ENCODE data around the gene ODAD4.

ODAD4 gene

DNA sequence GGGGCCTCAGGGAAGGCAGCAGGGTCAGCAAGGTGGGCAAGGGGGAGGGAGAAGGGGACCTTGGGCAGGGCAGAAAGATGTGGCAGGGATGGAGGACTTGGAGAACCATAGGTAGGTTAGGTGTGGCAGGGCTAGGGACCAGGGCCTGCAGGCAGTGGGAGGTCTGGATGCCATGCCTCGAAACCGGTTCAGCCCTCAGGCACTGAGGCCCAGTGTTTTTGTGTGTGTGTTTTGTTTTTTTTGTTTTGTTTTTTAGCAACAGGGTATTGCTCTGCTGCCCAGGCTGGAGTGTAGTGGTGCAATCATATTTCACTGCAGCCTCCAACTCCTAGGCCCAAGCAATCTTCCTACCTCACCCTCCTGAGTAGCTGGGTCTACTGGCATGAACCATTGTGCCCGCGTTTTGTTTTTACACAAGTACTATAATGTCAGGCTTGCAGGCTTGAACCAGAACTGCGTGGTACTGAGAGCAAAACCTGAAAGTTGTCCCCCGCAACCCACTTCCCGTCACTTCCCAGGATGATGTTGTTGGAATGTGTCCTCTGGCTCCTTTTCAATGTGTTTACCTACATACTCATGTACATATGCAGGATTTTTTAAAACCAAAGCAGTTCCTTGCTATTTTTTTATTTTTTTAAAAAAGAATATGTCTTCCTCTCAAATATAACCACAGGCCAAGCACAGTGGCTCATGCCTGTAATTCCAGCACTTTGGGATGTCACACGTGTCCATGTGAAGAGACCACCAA, 12.4 kb downstream of the ODAD4 start:
- DNase-seq, result no peak

DNA sequence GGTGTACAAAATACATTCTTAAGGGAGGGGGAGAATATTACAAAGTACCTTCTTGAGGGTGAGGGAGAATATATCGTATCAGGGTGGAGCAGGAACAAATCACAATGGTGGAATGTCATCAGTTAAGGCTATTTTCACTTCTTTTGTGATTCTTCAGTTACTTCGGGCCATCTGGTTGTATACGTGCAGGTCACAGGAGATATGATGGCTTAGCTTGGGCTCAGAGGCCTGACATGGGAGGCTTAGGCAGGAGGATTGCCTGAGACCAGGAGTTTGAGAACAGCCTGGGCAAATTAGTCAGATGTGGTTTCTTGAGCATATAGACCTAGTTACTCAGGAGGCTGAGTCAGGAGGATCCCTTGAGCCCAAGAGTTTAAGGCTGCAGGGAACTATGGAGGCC, 13.1 kb downstream of the ODAD4 start:
- DNase-seq, result no peak

- no peak for DNase-seq
Observed at GRCh38 chr17:41944943-41945342, 14.5 kb downstream of the ODAD4 start.

DNA sequence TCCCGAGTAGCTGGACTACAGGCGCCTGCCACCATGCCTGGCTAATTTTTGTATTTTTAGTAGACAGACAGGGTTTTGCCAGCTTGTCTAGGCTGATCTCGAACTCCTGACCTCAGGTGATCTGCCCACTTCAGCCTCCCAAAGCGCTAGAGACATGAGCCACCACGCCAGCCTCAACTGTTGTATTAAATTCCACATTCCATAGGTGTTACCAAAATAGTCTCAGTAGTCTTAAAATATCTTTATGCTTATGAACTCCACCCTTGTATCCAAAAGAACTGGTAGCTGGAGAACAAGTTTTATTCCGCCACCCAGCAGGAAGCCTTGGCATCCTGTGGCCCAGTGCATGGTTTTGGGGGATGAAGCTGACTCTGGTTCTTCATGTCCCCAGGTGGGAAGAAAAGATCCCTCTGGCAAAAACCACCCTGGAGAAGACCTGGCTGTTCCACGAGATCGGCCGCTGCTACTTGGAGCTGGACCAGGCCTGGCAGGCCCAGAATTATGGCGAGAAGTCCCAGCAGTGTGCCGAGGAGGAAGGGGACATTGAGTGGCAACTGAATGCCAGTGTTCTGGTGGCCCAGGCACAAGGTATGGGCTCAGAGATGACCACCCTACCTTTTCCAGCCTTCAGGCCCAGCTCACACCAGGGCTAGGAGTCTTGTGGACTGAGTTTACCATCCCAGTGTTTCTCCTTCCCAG, 18.5 kb downstream of the ODAD4 start:
- DNase-seq, result no peak

GRCh38 chr17:41956522-41956921, 26.1 kb downstream of the ODAD4 start:
- DNase-seq, result no peak

GRCh38 chr17:41957031-41957868, 26.8 kb downstream of the ODAD4 start:
- DNase-seq, result no peak

- DNase-seq, result no peak
Observed at GRCh38 chr17:41957869-41958439, 27.5 kb downstream of the ODAD4 start.

DNA sequence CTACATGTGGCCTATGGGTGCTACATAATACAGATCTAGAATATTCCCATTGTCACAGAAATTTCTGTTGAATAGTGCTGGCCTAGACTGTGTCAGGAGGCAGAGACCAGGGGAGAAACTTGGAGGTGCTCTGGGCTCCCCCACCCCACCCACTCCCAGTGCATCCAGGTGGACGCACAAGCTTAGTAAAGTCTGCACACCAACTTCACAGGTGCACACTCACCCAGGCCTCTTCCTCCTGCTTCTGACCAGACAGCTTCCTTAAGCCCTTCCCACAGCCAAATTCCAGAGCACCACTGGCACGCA, 28.6 kb downstream of the ODAD4 start:
- no peak for DNase-seq

DNA sequence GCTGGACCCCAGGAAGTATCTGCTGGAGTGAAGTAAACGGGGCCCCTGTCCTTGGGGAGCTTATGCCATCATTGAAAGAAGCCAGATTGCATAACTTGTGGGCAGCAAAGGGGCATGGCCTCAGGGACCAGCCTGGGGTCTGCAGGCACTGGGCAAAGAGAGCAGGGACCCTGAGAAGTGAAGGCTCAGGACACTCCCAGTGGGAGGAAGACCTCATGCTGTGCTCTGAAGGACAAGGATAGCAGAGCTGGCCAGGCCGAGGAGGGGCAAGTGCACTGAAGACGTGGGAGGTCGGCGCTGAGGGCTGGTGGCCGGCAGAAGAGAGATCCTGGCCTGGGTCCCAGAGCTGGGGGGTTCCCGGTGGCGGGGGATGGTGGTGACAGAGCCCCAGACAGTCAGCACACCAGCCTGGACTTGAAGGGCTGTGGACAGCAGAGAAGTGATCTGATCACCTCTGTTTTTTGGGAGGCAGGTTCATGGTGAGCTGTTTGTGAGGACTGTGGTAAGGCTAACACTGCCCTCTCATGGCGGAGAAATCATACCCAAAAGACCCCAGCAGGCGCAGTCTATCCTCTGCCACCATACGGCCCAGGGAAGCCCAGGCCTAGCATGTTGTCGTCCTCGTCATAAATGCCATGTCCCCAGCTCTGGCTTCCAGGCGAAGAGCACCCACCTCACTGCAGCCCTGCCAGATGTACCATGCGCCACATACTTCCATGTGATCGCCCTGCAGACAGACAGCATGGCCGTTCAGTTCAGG, 29.1 kb downstream of the ODAD4 start:
- no peak for DNase-seq

- DNase-seq, result no peak
Observed at GRCh38 chr17:41962111-41962510, 31.7 kb downstream of the ODAD4 start.

DNA sequence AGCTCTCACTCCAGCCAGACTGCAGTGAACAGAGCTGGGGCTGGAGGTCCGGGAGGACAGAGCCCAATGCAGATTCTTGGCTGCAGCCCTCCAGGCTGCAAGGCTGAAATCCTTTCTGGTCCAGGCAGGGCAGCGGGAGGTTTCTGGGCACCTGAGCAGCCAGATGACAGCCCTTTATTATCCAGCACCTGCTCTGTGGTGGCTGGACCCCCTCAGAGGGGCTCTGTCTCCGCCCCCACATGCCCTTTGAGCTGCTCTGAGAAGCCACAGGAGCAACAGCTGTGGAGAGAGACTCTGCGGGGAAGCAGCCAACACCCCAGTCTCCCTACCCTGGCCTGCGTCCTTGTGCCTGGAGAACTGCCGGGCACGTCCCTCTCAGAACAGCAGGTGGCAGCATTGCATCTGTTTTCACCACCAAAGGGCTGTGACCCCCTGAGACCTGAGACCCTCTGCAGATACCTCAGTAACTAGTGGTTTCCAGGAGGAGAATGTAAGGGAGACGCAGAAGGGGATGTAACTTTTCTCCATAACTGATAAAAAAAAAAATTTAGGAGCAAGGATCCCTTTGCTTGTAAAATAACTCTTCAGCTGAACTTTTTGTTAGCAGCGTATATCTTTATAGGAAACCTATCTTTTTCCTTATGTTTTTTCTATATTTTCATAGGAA, 32.5 kb downstream of the ODAD4 start:
- DNase-seq, result peak; percentile 79 to 80

GRCh38 chr17:41965694-41966462, 35.5 kb downstream of the ODAD4 start:
- DNase-seq, result peak; percentile 74 to 77

GRCh38 chr17:41966463-41967140, 36.2 kb downstream of the ODAD4 start, which contains the start of gene CNP:
Gene CNP (plus strand): TSS chr17:41966795. CDS start chr17:41966885, 90 bp downstream.
- DNase-seq, result peak; percentile 91 to 94

DNA sequence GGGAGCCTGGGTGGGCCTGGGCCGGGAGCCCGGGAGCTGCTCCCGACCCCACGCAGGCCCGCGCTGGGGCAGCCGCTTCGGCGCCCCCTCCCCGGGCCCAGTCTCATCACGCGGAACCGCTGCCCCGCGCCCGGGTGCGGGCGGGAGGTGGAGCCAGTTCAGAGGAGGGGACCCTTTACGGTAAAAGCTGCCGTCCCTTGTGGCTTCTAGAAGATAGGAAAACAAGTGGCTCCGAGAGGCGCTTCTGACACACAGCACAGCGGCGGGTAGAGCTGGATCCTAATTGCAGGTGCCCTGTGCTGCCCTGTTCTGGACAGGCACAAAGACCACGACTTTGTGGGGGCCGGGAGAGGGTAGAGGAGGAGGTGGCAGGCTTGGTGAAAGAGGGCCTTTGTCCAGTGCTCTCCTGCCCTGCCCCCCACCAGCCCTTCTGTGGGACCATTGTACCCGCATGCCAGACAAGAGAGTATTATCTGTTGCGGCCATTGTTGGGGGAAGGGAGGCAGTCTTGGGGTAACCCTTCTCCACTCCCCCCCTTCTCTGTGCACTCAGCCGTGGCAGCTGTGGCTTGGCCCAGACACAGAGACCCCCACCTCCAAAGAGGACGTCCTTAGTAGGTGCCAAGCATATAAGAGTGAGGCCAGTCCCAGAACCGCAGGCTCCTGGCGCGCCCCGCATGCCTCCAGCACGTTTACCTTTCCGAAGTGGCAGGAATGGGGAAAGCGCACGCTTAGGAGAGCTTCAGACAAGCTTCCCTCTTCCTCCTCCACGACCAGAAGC, 36.9 kb downstream of the ODAD4 start:
- peak; percentile 45 to 54 for DNase-seq

GRCh38 chr17:41967921-41968578, 37.6 kb downstream of the ODAD4 start:
- no peak for DNase-seq

DNA sequence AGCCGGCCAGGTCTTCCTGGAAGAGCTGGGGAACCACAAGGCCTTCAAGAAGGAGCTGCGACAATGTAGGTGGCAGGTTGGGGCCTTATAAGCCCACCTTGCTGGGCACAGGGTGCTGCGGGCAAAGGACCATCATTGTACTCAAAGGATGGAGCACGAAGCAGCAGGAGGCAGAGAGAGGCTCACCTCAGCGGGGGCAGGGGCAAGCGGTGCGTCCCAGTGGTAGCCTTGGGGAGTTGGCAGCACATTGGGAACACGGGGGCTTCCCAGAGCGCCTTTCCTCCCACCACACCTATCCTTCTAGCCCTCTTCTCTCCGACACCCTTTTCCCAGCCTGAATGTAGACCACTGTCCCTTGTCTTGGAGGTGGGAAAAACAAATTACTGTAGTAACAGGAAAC, 38.3 kb downstream of the ODAD4 start:
- no peak for DNase-seq

DNA sequence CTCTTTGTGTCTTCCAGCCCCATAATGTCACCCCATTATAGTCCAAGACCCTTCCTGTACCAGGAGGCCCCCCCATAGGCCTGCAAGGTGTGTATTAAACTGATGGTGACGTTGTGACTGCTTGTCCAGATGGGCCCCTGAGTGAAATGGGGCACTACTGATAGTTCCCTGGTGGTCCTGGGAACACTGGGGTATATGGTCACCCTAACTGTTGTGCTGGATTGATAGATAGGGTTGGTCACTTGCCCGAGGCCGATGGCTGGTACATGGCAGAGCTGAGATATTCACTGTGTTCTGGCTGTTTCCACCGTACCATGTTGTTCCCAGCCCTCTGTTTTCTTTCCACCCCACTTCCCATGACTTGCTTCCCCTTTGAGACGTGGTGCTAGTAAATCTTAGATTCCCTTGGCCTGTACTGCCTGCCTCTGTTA, 40.5 kb downstream of the ODAD4 start:
- no peak for DNase-seq

DNA sequence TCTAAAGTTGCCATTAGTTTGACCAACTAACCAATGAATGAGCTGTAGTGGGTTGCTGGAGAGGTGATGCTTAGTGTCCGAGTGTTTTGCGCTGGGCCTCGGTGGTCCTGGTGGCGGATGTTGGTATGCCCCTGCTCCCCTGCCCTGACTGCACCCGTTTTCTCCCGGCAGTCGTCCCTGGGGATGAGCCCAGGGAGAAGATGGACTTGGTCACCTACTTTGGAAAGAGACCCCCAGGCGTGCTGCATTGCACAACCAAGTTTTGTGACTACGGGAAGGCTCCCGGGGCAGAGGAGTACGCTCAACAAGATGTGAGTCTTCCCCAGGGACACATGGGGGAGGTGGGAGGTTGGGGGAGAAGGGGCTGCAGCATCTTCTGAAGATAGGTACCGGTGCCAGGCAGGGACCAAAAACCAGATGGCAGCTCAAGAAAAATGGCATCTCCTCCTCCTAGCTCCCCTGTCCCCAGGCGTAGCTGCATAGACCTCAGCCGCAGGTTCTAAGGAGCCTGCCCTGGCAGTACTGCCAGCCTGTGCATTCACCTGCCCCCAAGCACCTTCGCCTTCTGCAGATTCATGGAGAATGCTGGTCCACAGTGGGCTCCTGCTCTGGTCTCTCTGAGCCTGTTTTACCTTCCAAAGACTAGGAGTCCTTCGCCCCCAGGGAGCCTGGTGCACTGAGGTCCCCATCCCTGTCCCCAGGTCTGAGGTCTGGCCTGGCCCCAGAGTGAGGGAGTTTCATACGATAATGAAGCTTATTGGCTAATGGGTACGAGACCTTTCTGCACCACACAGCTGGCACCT, 41.5 kb downstream of the ODAD4 start:
- DNase-seq, result no peak
